HG03196 (cell line): ENCODE results near the gene TMEM120B.
A peak's percentile ranks its signal among the peaks of the same experiment; 100 is the strongest.
"Not testable (repeated sequence)": the region's sequence is repeated elsewhere in the genome, so short reads cannot be mapped to it uniquely, and the experiment has no call there.

ENCODE experiments used
- ATAC-seq: cut with Tn5 transposase; IDR thresholded peaks from one replicate; pipeline ENCODE4 v1.9.1; 2021; ENCODE audit not compliant: unreplicated experiment

TMEM120B gene

GRCh38 chr12:121789800-121790728 lies 77.5 kb downstream of the TMEM120B start:
- peak; percentile 35 for ATAC-seq

GRCh38 chr12:121790785-121791184 lies 78.2 kb downstream of the TMEM120B start:
- ATAC-seq: not testable (repeated sequence)

- ATAC-seq: no peak
Measured at GRCh38 chr12:121791671-121792551, 79.4 kb downstream of the TMEM120B start.

DNA sequence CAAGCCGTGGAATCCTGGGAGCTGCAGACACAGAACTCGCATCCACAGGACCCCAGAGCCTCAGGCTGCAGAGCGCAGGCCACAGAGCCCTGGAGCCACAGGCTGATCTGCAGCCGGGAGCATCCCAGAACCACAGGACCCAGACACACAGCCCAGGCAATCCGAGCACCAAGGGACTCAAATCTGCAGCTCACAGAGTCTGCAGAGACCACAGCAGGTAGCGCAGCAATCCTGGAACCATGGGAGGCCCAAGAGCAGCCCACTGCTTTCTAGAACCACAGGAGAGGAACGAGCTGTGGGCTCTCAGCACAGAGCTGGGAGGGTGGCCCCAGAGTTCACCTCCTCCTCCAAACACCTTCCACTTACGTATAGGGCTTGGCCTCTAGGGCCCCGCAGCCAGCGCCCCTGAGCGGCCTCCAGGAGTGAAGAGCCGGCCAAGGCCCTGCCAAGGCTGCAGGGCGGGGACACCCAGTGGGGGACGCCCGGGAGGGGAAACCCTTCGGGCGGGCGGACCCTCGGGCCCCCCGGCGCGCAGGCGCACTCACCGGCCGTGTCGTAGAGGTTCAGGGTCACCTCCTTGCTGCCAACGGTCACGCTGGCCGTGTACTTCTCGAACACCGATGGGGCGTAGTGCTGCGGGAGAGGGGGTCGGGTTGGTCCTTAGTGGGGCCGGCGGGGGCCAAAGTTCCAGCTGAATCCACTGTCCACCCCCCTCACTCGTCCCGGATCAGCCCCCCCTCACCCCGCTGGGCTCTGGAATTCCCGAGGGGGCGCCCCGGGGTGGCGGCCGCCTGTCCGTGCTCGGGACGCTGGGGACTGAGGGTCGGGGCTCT lies 80.3 kb downstream of the TMEM120B start:
- ATAC-seq: no peak

DNA sequence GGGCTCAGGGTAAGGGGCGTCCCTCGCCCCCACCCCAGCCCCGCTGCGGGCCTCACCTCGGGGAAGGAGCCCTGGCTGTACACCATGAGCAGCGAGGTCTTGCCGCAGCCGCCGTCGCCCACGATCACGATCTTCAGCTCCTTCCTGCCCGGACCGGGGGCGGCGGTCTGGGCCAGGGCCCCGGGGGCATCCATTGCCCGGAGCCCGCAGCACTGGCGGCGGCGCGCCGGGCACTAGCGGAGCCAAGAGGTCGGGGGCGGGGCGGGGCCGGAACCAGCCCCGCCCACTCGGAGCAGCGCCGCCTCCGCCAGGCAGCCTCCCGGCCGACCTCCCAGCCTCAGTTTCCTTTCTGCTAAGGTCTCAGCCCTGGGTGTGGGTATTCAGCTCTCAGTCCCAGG lies 80.9 kb downstream of the TMEM120B start, which contains the start of gene RHOF:
Gene RHOF (minus strand): TSS at position 249 of the 398 bp plus-strand sequence. CDS start 55 bp downstream, at position 194.
- ATAC-seq: peak; percentile 9

GRCh38 chr12:121793838-121794533 lies 81.4 kb downstream of the TMEM120B start:
- peak; percentile 42 for ATAC-seq

- no peak for ATAC-seq
Measured at GRCh38 chr12:121794534-121795033, 82.0 kb downstream of the TMEM120B start.

DNA sequence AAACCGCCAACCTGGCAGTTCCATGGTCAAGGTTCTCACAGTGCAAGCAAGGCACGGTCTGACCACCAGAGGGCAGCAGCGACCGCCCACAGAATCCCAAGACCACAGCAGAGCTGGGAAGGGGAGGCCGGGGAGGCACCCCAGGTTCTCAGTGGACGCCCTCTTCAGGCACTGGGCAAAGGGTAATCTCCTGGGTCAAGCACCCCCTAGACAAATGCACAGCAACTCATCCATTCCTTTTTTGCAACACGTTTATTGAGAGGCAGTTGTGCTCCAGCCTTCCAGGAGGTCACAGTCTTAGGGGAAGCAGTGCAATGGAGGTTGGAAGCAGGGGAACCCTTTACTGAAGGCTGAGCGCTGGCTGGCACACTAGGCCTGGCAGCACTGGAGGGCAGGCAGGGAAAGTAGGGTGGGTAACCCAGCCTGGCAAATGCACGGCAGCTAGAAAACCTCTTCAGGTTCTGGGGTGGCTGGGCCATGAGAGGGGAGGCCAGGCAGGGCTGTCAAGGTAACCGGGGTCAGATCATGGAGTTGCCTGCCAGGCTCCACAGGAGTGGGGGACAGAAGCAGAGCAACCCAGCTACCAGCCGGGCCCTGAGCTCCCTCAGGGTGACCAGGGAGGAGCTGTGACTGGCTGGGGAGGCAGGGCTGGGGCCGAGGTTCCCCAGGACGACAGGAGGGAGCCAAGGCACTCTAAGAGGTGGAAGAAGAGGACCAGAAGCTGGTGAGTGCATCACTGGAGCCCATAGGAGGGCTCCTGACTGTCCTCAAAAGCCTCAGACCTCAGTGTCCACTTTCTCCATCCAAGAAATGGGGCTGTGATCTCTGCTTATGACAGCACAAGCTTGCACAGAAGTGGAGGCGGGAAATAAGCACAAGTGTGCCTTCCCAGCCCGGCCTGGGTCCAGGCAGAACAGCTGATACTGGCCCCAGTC lies 82.7 kb downstream of the TMEM120B start:
- no peak for ATAC-seq

- no peak for ATAC-seq
Measured at GRCh38 chr12:121796855-121797751, 84.6 kb downstream of the TMEM120B start.

DNA sequence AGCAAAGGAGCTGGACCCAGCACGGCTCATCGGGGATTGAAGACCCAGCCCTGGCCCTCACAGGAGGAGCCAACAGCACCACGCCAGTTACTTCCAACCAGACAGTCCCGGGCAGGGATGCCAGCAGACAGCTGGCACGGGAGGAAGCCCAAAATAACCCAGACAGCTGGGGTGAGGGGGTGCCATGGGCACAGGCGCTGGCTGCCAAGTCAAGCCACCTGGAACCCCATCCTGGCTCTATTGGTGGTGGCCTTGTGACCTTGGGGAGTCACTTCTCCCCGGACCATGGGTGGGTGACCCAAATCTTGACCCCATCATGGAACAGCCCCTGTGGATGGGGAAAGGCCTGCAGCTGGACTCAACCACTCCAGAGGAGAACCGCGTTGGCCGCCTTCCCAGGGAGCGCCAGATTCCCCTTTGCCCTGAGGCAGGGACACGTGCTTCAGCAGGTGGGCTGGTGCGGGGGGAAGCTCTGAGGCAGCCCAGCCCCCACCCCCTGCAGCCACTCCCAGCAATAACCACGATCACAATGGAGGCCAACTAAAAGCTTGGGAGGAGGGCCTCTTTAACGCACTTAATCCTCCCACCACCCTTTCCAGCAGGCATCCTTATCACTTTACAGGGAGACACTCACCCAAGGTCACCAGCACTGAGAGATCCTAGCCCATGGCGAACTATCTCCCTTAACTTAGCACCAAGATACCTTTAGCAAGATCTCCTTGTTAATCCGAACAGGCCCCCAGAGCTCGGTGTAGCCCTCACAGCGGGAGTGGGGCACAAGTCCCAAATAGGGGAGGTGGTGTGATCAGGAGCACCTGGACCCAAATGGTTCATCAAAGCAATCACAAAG lies 85.6 kb downstream of the TMEM120B start:
- ATAC-seq: no peak

DNA sequence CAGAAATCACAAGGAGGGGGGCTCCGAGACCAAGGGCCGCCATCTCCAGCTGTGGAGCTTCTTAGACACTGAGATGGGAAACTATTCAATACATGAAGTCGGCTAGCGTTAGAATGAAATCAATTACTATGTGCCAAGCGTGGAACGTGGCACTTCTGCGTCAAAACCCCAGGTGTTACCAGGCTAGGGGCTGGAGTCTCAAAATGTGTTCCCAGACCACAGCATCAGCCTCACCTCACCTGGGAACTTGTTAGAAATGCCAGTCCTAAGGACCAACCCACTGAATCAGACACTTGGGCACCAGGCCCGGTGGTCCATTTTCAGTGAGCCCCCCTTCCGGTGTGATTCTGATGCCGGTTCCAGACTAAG lies 86.2 kb downstream of the TMEM120B start:
- no peak for ATAC-seq

DNA sequence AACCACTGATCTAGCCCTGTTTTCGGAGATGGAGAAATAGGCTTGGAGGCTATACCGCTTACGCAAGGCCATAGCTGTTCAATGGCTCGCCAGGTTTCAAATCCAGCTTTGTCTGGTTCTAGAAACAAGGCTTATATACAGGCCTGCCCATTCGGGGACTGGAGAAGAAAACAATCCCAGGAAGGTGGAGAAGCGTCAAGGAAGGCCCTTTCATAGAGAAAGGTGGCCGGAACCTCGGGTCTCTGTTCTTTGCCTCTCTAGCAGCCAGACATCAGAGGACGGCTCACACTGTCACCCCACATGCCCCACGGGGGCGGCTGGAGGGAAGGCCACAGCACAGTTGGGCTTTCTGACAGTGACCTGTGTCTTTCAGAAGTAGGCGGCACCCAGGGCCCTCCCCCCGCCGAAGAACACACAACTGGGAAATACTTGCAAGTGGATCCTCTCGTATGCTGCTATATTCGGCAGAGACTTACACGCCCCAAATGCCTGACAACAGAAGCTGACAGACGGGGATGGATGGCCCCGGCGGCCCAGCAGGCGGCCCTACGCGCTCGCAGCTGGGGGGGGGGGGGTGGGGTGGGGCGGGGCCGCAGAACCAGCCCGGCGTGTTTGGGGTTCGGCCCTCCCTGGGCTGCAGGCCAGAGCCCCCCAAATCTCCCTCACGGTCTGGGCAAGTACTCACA lies 86.7 kb downstream of the TMEM120B start:
- ATAC-seq: no peak

GRCh38 chr12:121799842-121800693 lies 87.5 kb downstream of the TMEM120B start:
- ATAC-seq: peak; percentile 17

DNA sequence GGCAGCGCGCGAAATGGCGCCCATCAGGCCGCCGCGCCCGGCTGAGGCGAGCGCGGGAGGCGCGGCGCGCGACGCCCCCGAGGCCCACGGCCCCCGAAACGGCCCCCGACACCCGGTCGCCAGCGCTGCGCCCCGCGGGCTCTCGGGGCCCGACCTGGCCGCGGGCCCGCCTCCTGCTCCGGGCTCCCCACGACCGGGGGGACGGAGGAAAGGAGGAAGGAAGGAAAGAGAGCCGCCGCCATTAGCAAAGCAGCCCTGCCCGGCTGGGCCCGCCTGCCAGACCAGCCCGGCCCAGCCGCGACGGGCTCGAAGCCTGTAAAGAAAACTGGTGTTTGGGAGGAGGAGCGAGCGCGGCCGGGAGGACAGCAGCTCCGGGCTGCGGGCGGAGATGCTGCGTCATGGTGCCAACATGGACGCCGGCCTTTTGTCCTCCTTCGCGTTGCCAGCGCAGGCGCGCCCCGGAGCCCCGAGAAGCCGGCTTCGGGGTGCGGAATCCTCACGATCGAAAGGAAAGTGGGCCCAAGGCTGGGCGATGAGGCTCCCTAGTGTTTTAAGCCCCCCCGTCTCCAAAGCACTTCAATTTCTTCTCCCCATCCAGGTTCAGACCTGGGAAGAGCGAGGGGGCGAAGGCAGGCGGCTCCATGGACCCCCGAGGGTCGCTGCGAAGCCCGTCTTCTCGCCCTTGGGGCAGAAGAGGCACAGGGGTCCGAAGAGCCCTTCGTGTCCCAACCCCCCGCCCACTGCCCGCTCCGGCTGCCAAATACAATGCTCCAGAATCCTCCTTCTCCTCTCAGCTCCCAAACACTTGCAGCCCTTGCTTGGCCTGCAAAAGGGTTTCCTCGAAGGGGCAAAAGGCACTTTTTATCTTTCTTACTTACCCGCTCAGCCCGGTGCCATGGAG lies 88.4 kb downstream of the TMEM120B start:
- ATAC-seq: no peak
